ENCODE results near the gene PPP2R5A.

GRCh38 chr1:212242985-212243308 is 42.3 kb upstream of the PPP2R5A start:
- TF ChIP-seq, protein P1, sequence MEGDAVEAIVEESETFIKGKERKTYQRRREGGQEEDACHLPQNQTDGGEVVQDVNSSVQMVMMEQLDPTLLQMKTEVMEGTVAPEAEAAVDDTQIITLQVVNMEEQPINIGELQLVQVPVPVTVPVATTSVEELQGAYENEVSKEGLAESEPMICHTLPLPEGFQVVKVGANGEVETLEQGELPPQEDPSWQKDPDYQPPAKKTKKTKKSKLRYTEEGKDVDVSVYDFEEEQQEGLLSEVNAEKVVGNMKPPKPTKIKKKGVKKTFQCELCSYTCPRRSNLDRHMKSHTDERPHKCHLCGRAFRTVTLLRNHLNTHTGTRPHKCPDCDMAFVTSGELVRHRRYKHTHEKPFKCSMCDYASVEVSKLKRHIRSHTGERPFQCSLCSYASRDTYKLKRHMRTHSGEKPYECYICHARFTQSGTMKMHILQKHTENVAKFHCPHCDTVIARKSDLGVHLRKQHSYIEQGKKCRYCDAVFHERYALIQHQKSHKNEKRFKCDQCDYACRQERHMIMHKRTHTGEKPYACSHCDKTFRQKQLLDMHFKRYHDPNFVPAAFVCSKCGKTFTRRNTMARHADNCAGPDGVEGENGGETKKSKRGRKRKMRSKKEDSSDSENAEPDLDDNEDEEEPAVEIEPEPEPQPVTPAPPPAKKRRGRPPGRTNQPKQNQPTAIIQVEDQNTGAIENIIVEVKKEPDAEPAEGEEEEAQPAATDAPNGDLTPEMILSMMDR (IDR thresholded peaks at IDR 0.05), result no peak
- no peak for TF ChIP-seq POLR2A (IDR thresholded peaks at IDR 0.05)
